Endothelial cell of hepatic sinusoid (primary cell): ENCODE results near the gene C2orf42.
"Not testable (repeated sequence)": the region's sequence is repeated elsewhere in the genome, so short reads cannot be mapped to it uniquely, and the experiment has no call there.

Experiments
- in situ Hi-C: cut with HindIII; loops from 2 replicates; pipeline ENCODE4 v1.10.0; 2017; ENCODE audit warnings: low sequenced_read_pairs

The C2orf42 gene

GRCh38 chr2:70190418-70191243 lies at the start of gene C2orf42:
Gene C2orf42 (minus strand): TSS chr2:70191019. CDS start chr2:70181985, 9,034 bp downstream.
- in situ Hi-C loops = no loop called here

DNA sequence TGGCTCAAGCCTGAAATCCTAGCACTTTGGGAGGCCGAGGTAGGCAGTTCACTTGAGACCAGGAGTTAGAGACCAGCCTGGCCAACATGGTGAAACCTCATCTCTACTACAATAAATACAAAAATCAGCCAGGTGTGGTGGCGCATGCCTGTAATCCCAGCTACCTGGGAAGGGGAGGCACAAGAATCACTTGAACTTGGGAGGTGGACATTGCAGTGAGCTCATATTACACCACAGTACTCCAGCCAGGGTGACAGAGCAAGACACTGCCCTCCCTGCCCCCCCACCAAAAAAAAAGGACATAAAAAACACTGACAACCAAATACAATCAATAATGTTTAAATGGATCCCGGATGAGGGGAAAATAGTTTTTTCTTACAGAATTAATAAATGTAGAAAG lies 49.8 kb upstream of the C2orf42 start:
- in situ Hi-C loops = no loop called here

DNA sequence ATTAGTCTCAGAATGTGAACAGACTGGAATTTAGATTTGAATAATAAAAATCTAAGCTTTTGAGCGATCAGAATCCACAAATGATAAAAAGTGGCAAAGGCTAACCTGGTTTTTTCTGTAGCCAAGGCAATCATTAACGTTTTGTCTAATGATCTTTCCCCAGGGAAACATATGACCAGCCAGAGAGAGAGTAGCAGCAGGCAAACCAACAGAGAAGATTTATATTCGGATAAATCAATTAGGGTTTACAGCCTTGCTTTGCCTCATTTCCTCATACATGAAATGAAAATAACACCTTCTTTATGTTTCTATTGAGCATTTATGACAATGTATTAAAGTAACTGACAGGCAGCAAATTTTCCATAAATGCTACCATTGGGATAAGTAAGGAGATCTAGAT lies 43.1 kb upstream of the C2orf42 start:
- in situ Hi-C loops = loop anchor here (5.0 kb wide), 1 partner anchor 67 kb away; no protein-coding TSS in a partner anchor

- in situ Hi-C loops = no loop called here
Measured at GRCh38 chr2:70226781-70227180, 36.0 kb upstream of the C2orf42 start.

- in situ Hi-C loops = not testable (repeated sequence)
Measured at GRCh38 chr2:70223305-70223704, 32.5 kb upstream of the C2orf42 start.

DNA sequence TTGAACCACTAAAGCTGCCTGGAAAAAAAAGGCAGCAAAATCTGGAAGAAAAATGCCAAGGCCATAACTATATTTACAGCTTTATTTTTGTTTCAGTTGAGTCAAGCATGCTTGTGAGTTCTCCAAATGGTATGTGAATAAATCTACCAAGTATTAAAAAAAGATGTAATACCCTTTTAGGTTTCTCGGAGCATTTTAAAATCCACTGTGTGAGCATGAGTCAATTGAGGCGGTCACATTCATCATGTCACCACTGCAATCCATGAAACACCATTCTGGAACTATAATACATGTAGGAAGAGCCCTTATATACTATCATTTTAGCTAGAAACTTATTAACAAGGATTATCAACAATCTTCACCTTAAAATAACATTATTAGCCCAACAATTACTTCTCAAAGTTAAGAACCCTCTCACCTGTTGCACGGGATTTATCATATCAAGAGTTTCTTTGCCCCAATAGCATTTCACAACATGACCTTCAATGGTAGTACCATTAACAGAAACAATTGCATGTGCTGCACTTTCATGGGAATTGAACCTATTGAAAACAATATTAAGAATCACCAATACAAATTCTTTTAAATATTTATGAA lies 24.2 kb upstream of the C2orf42 start:
- in situ Hi-C loops = loop anchor here (5.0 kb wide), 1 partner anchor 52 kb away; no protein-coding TSS in a partner anchor

DNA sequence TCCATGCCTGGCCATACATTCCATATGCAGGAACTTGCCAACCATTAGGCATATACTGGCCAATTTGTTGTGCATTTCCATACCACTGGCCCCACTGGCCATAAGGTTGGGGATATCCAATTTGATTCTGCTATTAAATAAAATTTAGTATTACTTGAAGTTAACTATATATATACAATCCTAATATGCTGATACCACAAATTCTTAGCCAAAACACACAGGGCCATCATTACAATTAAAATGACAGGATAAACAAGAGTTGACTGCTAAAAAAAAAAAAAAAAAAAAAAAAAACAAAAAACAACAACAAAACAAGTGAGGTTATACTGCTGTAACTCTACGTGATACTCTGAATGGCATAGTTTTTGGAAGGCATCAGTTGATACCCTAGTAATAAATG lies 23.5 kb upstream of the C2orf42 start:
- in situ Hi-C loops = no loop called here

DNA sequence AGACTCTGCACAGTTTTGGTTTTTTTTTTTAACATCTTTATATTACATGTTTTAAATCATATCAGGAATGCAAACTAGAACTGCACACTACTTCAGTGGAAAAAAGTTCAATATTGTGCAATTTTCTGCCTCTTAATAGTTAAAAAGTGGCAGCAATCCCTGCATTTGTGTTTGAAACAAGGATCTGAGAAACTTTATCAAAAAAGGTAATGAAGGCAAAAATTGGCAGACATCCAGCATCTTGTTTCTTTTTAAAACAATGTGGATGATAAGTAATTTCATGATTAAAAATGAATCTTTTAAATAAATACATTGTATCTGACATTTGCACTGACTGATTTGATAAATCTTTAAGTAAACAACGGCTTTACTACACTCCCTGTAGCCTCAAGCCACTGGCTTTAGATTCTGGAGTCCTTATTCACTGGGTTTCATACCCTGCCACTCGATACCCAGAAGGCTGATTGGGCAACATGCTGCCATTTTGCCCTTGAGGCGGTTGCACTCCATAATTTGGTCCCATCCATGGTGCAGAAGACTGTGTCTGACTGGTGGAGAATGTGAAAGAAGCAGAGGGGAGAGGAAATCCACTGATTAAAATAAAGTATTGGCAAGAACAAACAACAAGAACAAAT lies 21.6 kb upstream of the C2orf42 start:
- in situ Hi-C loops = no loop called here

GRCh38 chr2:70211595-70211994 lies 20.8 kb upstream of the C2orf42 start:
- in situ Hi-C loops = no loop called here

- in situ Hi-C loops = no loop called here
Measured at GRCh38 chr2:70204452-70204851, 13.6 kb upstream of the C2orf42 start.

DNA sequence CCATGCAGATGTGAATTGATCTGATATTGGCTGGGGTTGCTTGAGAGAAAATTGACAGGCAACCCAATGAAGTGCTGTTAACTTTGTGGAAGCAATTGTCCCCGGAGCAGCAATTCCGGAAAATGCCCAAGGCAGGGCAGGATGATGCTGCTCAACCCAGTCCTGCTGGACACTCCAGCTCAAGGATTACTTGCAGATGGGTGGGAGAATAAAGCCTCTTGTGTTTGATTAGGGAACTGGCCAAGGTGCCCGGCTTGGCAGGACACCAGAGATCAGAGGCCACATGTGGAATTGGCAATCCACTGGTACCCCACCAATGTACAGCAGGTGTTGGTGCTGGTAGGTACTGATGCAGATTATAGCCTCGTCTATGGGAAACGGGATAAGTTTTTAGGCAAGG lies 12.3 kb upstream of the C2orf42 start:
- in situ Hi-C loops = no loop called here

DNA sequence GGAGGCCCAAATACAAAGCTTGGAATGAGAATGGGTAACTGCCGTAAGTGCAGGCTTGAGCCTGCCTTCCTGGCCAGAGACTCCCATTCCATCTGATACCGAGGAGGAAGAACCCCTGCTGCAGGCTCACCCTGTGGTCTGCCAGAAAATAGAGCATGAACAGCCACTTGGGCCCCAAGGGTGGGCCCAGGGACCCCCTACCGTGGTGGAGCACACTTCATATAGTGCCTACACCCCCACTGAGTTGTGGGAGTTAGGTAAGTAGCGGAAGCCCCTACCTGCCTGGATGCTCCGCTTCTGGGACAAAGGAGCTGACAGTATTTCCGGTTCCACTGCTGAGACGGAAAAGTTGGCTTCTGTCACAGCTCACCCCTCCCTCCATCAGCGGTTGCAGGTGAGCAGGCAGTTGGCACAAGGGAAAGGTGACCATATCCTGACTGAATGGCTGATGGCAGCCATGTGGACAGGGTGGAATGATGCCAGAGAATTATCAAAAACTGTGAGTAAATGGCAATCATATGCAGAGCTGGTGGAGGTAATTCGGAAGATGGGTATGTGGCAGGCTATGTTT lies 11.5 kb upstream of the C2orf42 start:
- in situ Hi-C loops = no loop called here

- in situ Hi-C loops = no loop called here
Measured at GRCh38 chr2:70201831-70202230, 11.0 kb upstream of the C2orf42 start.

GRCh38 chr2:70201225-70201768 lies 10.5 kb upstream of the C2orf42 start:
- in situ Hi-C loops = no loop called here

DNA sequence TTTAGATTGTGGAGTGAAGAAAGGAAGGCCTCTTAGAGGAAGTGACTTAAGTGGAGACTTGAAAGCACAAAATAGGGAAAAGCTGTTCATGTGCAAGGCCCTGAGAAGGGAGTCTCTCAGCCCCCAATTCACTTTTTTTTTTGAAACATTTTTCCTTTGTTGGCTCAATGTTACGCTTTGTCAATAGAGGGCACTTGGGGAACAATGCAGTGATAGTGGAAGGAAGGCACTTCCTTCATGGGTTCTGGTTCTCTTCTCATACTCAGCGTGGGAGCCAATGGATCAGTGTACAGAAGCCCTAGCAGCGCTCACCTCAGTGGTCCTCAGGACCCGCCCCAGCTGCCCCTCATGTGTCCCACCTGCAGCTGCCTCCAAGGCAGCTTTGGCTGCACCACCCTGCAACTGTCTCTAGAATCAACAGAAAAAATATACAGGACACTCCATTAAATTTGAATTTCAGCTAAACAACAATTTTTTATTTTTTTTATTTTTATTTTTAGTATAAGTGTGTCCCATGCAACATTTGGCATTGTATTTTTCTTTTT lies 8.6 kb upstream of the C2orf42 start:
- in situ Hi-C loops = no loop called here

GRCh38 chr2:70192516-70192915 lies 1.7 kb upstream of the C2orf42 start:
- in situ Hi-C loops = no loop called here

GRCh38 chr2:70191244-70191735 lies 471 bp upstream of the C2orf42 start:
- in situ Hi-C loops = no loop called here

DNA sequence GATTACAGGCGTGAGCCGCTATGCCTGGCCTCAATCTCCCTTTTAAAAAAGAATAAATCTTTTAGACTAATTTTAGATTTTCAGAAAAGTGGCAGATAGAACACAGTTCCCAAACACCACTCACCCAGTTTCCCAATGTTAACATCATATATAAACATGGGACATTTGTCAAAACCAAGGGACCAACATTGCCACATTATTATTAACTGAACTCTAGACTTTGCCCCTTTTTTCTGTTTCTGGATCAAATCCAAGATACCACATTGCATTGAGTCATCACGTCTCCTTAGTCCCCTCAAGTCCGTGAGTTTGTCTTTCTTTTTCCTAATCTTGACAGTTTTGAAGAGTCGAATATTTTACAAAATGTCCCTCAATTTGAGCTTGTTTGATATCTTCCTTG lies 2.4 kb downstream of the C2orf42 start:
- in situ Hi-C loops = no loop called here

DNA sequence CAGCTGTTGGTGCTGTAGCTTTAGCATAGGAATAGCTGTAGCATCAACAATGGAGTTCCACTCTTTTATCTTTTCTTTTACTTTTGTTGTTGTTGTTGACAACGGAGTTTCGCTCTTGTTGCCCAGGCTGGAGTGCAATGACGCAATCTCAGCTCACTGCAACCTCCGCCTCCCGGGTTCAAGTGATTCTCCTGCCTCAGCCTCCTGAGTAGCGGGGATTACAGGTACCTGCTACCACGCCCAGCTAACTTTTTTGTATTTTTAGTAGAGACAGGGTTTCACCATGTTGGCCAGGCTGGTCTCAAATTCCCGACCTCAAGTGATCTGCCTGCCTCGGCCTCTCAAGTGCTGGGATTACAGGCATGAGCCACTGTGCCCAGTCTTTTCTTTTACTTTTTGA lies 3.6 kb downstream of the C2orf42 start:
- in situ Hi-C loops = not testable (repeated sequence)

GRCh38 chr2:70182689-70183088 lies 8.1 kb downstream of the C2orf42 start:
- in situ Hi-C loops = loop anchor here (5.0 kb wide), 2 partner anchors 40 to 95 kb away; partner anchors contain the start of gene PCBP1
